ENCODE results near the gene MEF2C. TPM values are rescaled to one million over a fixed set of nuclear protein-coding genes. Genes with fewer than 3 reads are reported as not detected.

Gene MEF2C
- total and polyA plus RNA-seq, 2 experiments from 2014 or later: 0.97 to 1.6 TPM

DNA sequence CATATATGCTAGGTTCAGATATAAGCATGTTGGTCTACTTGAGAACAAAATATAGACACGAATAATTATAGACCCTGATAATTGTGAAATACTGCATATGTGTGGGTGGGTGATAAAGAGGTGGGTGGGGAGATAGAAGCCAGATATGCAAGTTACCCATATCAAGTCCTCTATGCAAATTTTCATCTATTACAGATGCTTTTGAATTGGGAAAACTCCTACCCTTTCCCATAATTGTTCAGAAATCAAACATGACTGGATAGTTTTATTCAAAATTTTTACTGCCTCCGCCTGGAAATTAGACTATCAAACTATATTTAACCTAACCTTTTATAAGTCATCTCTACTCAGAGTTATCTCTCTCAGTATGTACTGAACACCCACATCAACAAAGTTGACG lies 157.5 kb downstream of the MEF2C start:
- H3K4me1 ChIP-seq (ENCODE audit: insufficient read depth): peaks cover 18% of the 10 kb centered on the region
- Mint-ChIP-seq H3K36me3 (ENCODE audit: low read depth) (no peaks in the 10 kb centered on the region), H3K27ac (no peak overlapping the region), H3K9me3 (no peaks in the 10 kb centered on the region), H3K4me3 (no peak overlapping the region), H3K27me3 (ENCODE audit: insufficient read depth, low read depth, poor library complexity) (peaks cover 4% of the 10 kb centered on the region), H3K4me1 (peaks cover 19% of the 10 kb centered on the region)
- H3K9me2 ChIP-seq (ENCODE audit: insufficient read depth): no peaks in the 10 kb centered on the region
- DNase-seq (ENCODE audit: low spot score): no peak
- no peak for ATAC-seq
- no peaks in the 10 kb centered on the region for H4K20me1 ChIP-seq (replicated peaks; ENCODE audit: insufficient read depth)
- H3K27me3 ChIP-seq (ENCODE audit: insufficient read depth): peaks cover 24% of the 10 kb centered on the region
- no peaks in the 10 kb centered on the region for H3K79me2 ChIP-seq (replicated peaks; ENCODE audit: insufficient read depth)
- H3K27ac ChIP-seq (ENCODE audit: low read depth): no peak overlapping the region
- TF ChIP-seq JUNB (IDR thresholded peaks at IDR 0.05; ENCODE audit: unreplicated experiment) (no peak), EZH2phosphoT487 (IDR thresholded peaks at IDR 0.05; ENCODE audit: unreplicated experiment) (no peak), STAT1 (IDR thresholded peaks at IDR 0.05; ENCODE audit: unreplicated experiment) (no peak), CREB1 (CRISPR knock-in tag; IDR thresholded peaks at IDR 0.05; ENCODE audit: low read depth) (no peak), EZH2 (IDR thresholded peaks at IDR 0.05; ENCODE audit: low read depth, unreplicated experiment) (no peak), NANOG (IDR thresholded peaks at IDR 0.05; ENCODE audit: borderline replicate concordance) (no peak), POLR2AphosphoS5 (IDR thresholded peaks at IDR 0.05; ENCODE audit: low read depth) (no peak), ZNF114 (CRISPR knock-in tag; IDR thresholded peaks at IDR 0.05) (no peak), ZNF331 (CRISPR knock-in tag; IDR thresholded peaks at IDR 0.05; ENCODE audit: low read depth) (no peak), ETS1 (IDR thresholded peaks at IDR 0.05) (no peak)
- TF ChIP-seq, protein P1, sequence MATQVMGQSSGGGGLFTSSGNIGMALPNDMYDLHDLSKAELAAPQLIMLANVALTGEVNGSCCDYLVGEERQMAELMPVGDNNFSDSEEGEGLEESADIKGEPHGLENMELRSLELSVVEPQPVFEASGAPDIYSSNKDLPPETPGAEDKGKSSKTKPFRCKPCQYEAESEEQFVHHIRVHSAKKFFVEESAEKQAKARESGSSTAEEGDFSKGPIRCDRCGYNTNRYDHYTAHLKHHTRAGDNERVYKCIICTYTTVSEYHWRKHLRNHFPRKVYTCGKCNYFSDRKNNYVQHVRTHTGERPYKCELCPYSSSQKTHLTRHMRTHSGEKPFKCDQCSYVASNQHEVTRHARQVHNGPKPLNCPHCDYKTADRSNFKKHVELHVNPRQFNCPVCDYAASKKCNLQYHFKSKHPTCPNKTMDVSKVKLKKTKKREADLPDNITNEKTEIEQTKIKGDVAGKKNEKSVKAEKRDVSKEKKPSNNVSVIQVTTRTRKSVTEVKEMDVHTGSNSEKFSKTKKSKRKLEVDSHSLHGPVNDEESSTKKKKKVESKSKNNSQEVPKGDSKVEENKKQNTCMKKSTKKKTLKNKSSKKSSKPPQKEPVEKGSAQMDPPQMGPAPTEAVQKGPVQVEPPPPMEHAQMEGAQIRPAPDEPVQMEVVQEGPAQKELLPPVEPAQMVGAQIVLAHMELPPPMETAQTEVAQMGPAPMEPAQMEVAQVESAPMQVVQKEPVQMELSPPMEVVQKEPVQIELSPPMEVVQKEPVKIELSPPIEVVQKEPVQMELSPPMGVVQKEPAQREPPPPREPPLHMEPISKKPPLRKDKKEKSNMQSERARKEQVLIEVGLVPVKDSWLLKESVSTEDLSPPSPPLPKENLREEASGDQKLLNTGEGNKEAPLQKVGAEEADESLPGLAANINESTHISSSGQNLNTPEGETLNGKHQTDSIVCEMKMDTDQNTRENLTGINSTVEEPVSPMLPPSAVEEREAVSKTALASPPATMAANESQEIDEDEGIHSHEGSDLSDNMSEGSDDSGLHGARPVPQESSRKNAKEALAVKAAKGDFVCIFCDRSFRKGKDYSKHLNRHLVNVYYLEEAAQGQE (IDR thresholded peaks at IDR 0.05; ENCODE audit: unreplicated experiment): no peak
- 0 out of 2 replicates have a peak, but pooled peaks cover 3% of the 10 kb centered on the region for H3F3A ChIP-seq (replicated peaks; ENCODE audit: low read depth)
- H2AFZ ChIP-seq: no peak overlapping the region
- no peaks in the 10 kb centered on the region for H3K36me3 ChIP-seq (ENCODE audit: insufficient read depth)
- H3K4me3 ChIP-seq: no peak overlapping the region
- H3K4me2 ChIP-seq: no peak overlapping the region

DNA sequence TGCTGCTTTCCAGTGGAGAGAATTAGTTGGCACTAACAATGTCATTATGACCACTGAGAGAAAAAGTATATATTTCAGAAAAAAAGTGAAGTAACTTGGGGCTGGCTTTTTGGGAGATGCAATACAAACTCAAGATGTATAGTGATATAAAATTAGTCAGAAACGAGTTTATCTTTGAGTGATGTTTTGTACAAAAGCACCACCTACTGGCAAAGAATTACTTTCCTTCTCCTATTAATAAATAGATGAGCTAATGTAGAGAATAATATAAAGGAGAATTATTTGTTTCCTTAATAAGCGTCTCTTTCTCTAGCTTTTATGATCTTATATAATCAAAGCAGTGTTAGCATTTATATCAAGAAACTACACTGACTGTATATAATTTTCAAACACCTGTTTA lies 158.8 kb downstream of the MEF2C start:
- Histone ChIP-seq H3K4me1 (ENCODE audit: insufficient read depth) (peaks cover 20% of the 10 kb centered on the region), H3K27ac (ENCODE audit: low read depth) (no peak overlapping the region), H3K4me2 (no peak overlapping the region), H3K9me2 (ENCODE audit: insufficient read depth) (no peaks in the 10 kb centered on the region), H3K27me3 (ENCODE audit: insufficient read depth) (peaks cover 24% of the 10 kb centered on the region), H3K79me2 (replicated peaks; ENCODE audit: insufficient read depth) (no peaks in the 10 kb centered on the region), H3K36me3 (ENCODE audit: insufficient read depth) (no peaks in the 10 kb centered on the region), H3K4me3 (no peak overlapping the region), H3F3A (replicated peaks; ENCODE audit: low read depth) (0 out of 2 replicates have a peak, but pooled peaks cover 3% of the 10 kb centered on the region), H2AFZ (no peak overlapping the region), H4K20me1 (replicated peaks; ENCODE audit: insufficient read depth) (no peaks in the 10 kb centered on the region)
- TF ChIP-seq, protein P2, sequence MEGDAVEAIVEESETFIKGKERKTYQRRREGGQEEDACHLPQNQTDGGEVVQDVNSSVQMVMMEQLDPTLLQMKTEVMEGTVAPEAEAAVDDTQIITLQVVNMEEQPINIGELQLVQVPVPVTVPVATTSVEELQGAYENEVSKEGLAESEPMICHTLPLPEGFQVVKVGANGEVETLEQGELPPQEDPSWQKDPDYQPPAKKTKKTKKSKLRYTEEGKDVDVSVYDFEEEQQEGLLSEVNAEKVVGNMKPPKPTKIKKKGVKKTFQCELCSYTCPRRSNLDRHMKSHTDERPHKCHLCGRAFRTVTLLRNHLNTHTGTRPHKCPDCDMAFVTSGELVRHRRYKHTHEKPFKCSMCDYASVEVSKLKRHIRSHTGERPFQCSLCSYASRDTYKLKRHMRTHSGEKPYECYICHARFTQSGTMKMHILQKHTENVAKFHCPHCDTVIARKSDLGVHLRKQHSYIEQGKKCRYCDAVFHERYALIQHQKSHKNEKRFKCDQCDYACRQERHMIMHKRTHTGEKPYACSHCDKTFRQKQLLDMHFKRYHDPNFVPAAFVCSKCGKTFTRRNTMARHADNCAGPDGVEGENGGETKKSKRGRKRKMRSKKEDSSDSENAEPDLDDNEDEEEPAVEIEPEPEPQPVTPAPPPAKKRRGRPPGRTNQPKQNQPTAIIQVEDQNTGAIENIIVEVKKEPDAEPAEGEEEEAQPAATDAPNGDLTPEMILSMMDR (conservative IDR thresholded peaks at IDR 0.05; ENCODE audit: low read depth in 2 of 2): peak in 1 of 2 experiments; percentile 65
- no peak for TF ChIP-seq EZH2 (IDR thresholded peaks at IDR 0.05; ENCODE audit: low read depth, unreplicated experiment)
- H3K36me3 Mint-ChIP-seq (ENCODE audit: low read depth): no peaks in the 10 kb centered on the region
- no peak overlapping the region for H3K4me3 Mint-ChIP-seq
- DNase-seq (ENCODE audit: low spot score) (peak; percentile 19), ATAC-seq (no peak)
- H3K4me1 Mint-ChIP-seq: peaks cover 14% of the 10 kb centered on the region
- H3K9me3 Mint-ChIP-seq: no peaks in the 10 kb centered on the region
- H3K27ac Mint-ChIP-seq: no peak overlapping the region
- H3K27me3 Mint-ChIP-seq (ENCODE audit: insufficient read depth, low read depth, poor library complexity): peaks cover 4% of the 10 kb centered on the region
